HUES6 (cell line): ENCODE measurements around the gene LINGO1.
A peak's percentile ranks its signal among the peaks of the same experiment; 100 is the strongest.

Experiments used
- H3K27ac ChIP-seq: 2 replicates; pipeline ENCODE4 v1.7.0; 2013; ENCODE audit warnings: low read depth, mild to moderate bottlenecking, low read length, inconsistent platforms
- H3K27me3 ChIP-seq: 2 replicates; pipeline ENCODE4 v1.6.1; 2013; ENCODE audit warnings: low read length; ENCODE audit not compliant: control insufficient read depth, insufficient read depth
- H3K36me3 ChIP-seq: 2 replicates; pipeline ENCODE4 v1.6.1; 2013; ENCODE audit warnings: low read length; ENCODE audit not compliant: control insufficient read depth, insufficient read depth
- H3K4me1 ChIP-seq: 2 replicates; pipeline ENCODE4 v1.6.1; 2013; ENCODE audit warnings: low read length; ENCODE audit not compliant: control insufficient read depth, insufficient read depth
- H3K4me3 ChIP-seq: 2 replicates; pipeline ENCODE4 v1.5.1; 2013; ENCODE audit warnings: low read depth, low read length
- H3K9ac ChIP-seq: one replicate; pipeline ENCODE4 v1.6.1; 2013; ENCODE audit warnings: mild to moderate bottlenecking, low read length
- H3K9me3 ChIP-seq: 2 replicates; pipeline ENCODE4 v1.6.1; 2013; ENCODE audit warnings: low read depth, low read length; ENCODE audit not compliant: control insufficient read depth, insufficient read depth

The LINGO1 gene

GRCh38 chr15:77630956-77631744 is 1.6 kb downstream of the LINGO1 start:
- Histone ChIP-seq H3K4me3 (peak overlapping the region; percentile 60), H3K4me1 (peaks cover 54% of the 10 kb centered on the region), H3K36me3 (no peaks in the 10 kb centered on the region), H3K9ac (peak overlapping the region; percentile 5), H3K27ac (no peak overlapping the region), H3K27me3 (peaks cover 50% of the 10 kb centered on the region), H3K9me3 (no peaks in the 10 kb centered on the region)

GRCh38 chr15:77630056-77630455 is 2.7 kb downstream of the LINGO1 start:
- no peak overlapping the region for H3K27ac ChIP-seq
- H3K27me3 ChIP-seq: peaks cover 48% of the 10 kb centered on the region
- H3K36me3 ChIP-seq: no peaks in the 10 kb centered on the region

GRCh38 chr15:77629070-77630030 is 3.4 kb downstream of the LINGO1 start:
- Histone ChIP-seq H3K4me3 (no peak overlapping the region), H3K4me1 (peaks cover 53% of the 10 kb centered on the region), H3K9ac (no peak overlapping the region), H3K27ac (no peak overlapping the region), H3K9me3 (no peaks in the 10 kb centered on the region), H3K36me3 (no peaks in the 10 kb centered on the region), H3K27me3 (peaks cover 47% of the 10 kb centered on the region)

More at GRCh38 chr15:77630056-77630455, 2.7 kb downstream of the LINGO1 start:
- Histone ChIP-seq H3K9ac (no peak overlapping the region), H3K4me1 (peaks cover 53% of the 10 kb centered on the region), H3K9me3 (no peaks in the 10 kb centered on the region), H3K4me3 (no peak overlapping the region)

- Histone ChIP-seq H3K27ac (no peak overlapping the region), H3K9me3 (no peaks in the 10 kb centered on the region), H3K36me3 (no peaks in the 10 kb centered on the region), H3K9ac (no peak overlapping the region), H3K4me1 (peaks cover 62% of the 10 kb centered on the region), H3K4me3 (no peak overlapping the region), H3K27me3 (peaks cover 47% of the 10 kb centered on the region)
Observed at GRCh38 chr15:77628010-77628409, 4.7 kb downstream of the LINGO1 start.

- peaks cover 66% of the 10 kb centered on the region for H3K4me1 ChIP-seq
- no peaks in the 10 kb centered on the region for H3K36me3 ChIP-seq
- H3K27me3 ChIP-seq: peaks cover 47% of the 10 kb centered on the region
- H3K4me3 ChIP-seq: no peak overlapping the region
- no peak overlapping the region for H3K27ac ChIP-seq
- H3K9me3 ChIP-seq: no peaks in the 10 kb centered on the region
- no peak overlapping the region for H3K9ac ChIP-seq
Observed at GRCh38 chr15:77627581-77627980, 5.1 kb downstream of the LINGO1 start.

GRCh38 chr15:77627067-77627466 is 5.6 kb downstream of the LINGO1 start:
- peaks cover 71% of the 10 kb centered on the region for H3K4me1 ChIP-seq
- H3K9ac ChIP-seq: no peak overlapping the region
- H3K27me3 ChIP-seq: peaks cover 46% of the 10 kb centered on the region
- H3K4me3 ChIP-seq: no peak overlapping the region
- no peaks in the 10 kb centered on the region for H3K9me3 ChIP-seq
- H3K36me3 ChIP-seq: no peaks in the 10 kb centered on the region
- H3K27ac ChIP-seq: no peak overlapping the region

GRCh38 chr15:77626002-77626401 is 6.7 kb downstream of the LINGO1 start:
- H3K4me1 ChIP-seq: peaks cover 72% of the 10 kb centered on the region
- peaks cover 43% of the 10 kb centered on the region; the same call in 1 of the 2 replicates for H3K27me3 ChIP-seq
- H3K36me3 ChIP-seq: no peaks in the 10 kb centered on the region
- H3K9me3 ChIP-seq: no peaks in the 10 kb centered on the region
- H3K27ac ChIP-seq: no peak overlapping the region
- H3K9ac ChIP-seq: no peak overlapping the region
- no peak overlapping the region for H3K4me3 ChIP-seq

- H3K36me3 ChIP-seq: no peaks in the 10 kb centered on the region
- no peak overlapping the region for H3K27ac ChIP-seq
- H3K4me3 ChIP-seq: no peak overlapping the region
- H3K9me3 ChIP-seq: no peaks in the 10 kb centered on the region
- peaks cover 69% of the 10 kb centered on the region for H3K4me1 ChIP-seq
- peaks cover 37% of the 10 kb centered on the region; the same call in 1 of the 2 replicates for H3K27me3 ChIP-seq
- H3K9ac ChIP-seq: no peak overlapping the region
Observed at GRCh38 chr15:77625376-77625775, 7.3 kb downstream of the LINGO1 start.

GRCh38 chr15:77624868-77625267 is 7.8 kb downstream of the LINGO1 start:
- H3K4me1 ChIP-seq: peaks cover 68% of the 10 kb centered on the region
- peaks cover 32% of the 10 kb centered on the region; the same call in 1 of the 2 replicates for H3K27me3 ChIP-seq
- no peaks in the 10 kb centered on the region for H3K36me3 ChIP-seq
- H3K27ac ChIP-seq: no peak overlapping the region
- H3K4me3 ChIP-seq: no peak overlapping the region
- H3K9ac ChIP-seq: no peak overlapping the region
- no peaks in the 10 kb centered on the region for H3K9me3 ChIP-seq

GRCh38 chr15:77623755-77624524 is 8.8 kb downstream of the LINGO1 start:
- Histone ChIP-seq H3K4me3 (peak overlapping the region; percentile 34), H3K9ac (peak overlapping the region; percentile 57), H3K4me1 (peaks cover 60% of the 10 kb centered on the region), H3K27ac (no peak overlapping the region), H3K36me3 (no peaks in the 10 kb centered on the region), H3K9me3 (no peaks in the 10 kb centered on the region), H3K27me3 (peaks cover 23% of the 10 kb centered on the region; the same call in 1 of the 2 replicates)
